OCI-LY7 (cell line): Measurements from ENCODE around the gene EMP1. TPM values are rescaled to one million over a fixed set of nuclear protein-coding genes. Genes with fewer than 3 reads are reported as not detected.

Source experiments
- BruUV-seq: library from RNA; stranded (reverse); fragments of 400-500 nt; replicated peaks from 2 replicates; lab custom pipeline; 2021; lab: Mats Ljungman, UMichigan
- CTCF ChIA-PET: fragments of 300-600 bp; sonication (Branson Sonifier 250); formaldehyde crosslinking; loops from one replicate; lab custom pipeline; 2022; ENCODE audit warnings: antibody characterized with exemption; ENCODE audit not compliant: unreplicated experiment; lab: Charles Lee
- POLR2A ChIA-PET: fragments of 300-600 bp; sonication (Branson Sonifier 250); formaldehyde crosslinking; loops from one replicate; lab custom pipeline; 2022; ENCODE audit warnings: antibody characterized with exemption; lab: Charles Lee
- DNase-seq: peaks from one replicate; pipeline ENCODE4 v3.0.0-alpha.2; 2015; ENCODE audit warnings: low spot score
- H2AFZ ChIP-seq: fragments of 200-600 bp; sonication (generic), shearing (Covaris generic); 2 replicates; pipeline ENCODE4 v1.6.1; 2014; ENCODE audit warnings: mild to moderate bottlenecking, antibody characterized with exemption, low read length, moderate library complexity
- H3K27ac ChIP-seq: fragments of 200-600 bp; sonication (generic); 2 replicates; pipeline ENCODE4 v1.5.1; 2014; ENCODE audit warnings: mixed run types, low read depth, mild to moderate bottlenecking, moderate library complexity, low read length, inconsistent platforms; ENCODE audit not compliant: poor library complexity, severe bottlenecking
- H3K36me3 ChIP-seq: fragments of 200-600 bp; sonication (generic); 2 replicates; pipeline ENCODE4 v1.6.1; 2014; ENCODE audit warnings: mild to moderate bottlenecking, antibody characterized with exemption, low read length, moderate library complexity, mixed read lengths; ENCODE audit not compliant: insufficient read depth
- H3K4me1 ChIP-seq: fragments of 200-600 bp; sonication (generic); 2 replicates; pipeline ENCODE4 v1.5.1; 2014; ENCODE audit warnings: mild to moderate bottlenecking, low read length; ENCODE audit not compliant: insufficient read depth, poor library complexity, severe bottlenecking
- H3K4me2 ChIP-seq: fragments of 200-600 bp; sonication (generic); 2 replicates; pipeline ENCODE4 v1.6.1; 2014; ENCODE audit warnings: mild to moderate bottlenecking, low read length
- H3K4me3 ChIP-seq: fragments of 200-600 bp; sonication (generic); 2 replicates; pipeline ENCODE4 v1.5.1; 2014; ENCODE audit warnings: mild to moderate bottlenecking, low read depth, low read length; ENCODE audit not compliant: poor library complexity, severe bottlenecking
- H3K79me2 ChIP-seq: fragments of 200-600 bp; sonication (generic); 2 replicates; pipeline ENCODE4 v1.6.1; 2016; ENCODE audit warnings: low read depth, mild to moderate bottlenecking, low read length, moderate library complexity, mixed read lengths; ENCODE audit not compliant: insufficient read depth
- H3K9me2 ChIP-seq: fragments of 200-600 bp; sonication (generic); 2 replicates; pipeline ENCODE4 v1.6.1; 2016; ENCODE audit warnings: mild to moderate bottlenecking, low read length, mixed read lengths; ENCODE audit not compliant: insufficient read depth
- H3K9me3 ChIP-seq: fragments of 200-600 bp; sonication (generic); 2 replicates; pipeline ENCODE4 v1.6.1; 2014; ENCODE audit warnings: mild to moderate bottlenecking, mixed run types, low read length, mixed read lengths
- H4K20me1 ChIP-seq: fragments of 200-600 bp; sonication (generic); 2 replicates; pipeline ENCODE4 v1.6.1; 2014; ENCODE audit warnings: mild to moderate bottlenecking, antibody characterized with exemption, low read length, moderate library complexity, mixed read lengths; ENCODE audit not compliant: insufficient read depth
- EZH2phosphoT487 ChIP-seq: fragments of 200-600 bp; sonication (generic); IDR thresholded peaks from 2 replicates; pipeline ENCODE4 v1.6.1; 2018; ENCODE audit warnings: low read depth, borderline replicate concordance, mild to moderate bottlenecking, mixed run types, antibody characterized with exemption, low read length, moderate library complexity, mixed read lengths
- intact Hi-C: fragments of 100-400 bp; cut with micrococcal nuclease; formaldehyde crosslinking; loops from one replicate; pipeline ENCODE4 v1.10.0; 2022; ENCODE audit not compliant: unreplicated experiment
- total RNA-seq, 2 experiments: library from RNA; depleted of rRNA in 1 of 2; stranded (reverse); fragments of >200 nt in 1 of 2; shearing (Covaris generic) in 1 of 2; gene quantifications; 2 replicates each; pipeline ENCODE4 v1.2.3, GENCODE V29; 2014 to 2022
- TF ChIP-seq, protein P1 (sequence below): fragments of 200-600 bp; sonication (generic); conservative IDR thresholded peaks from 2 replicates; pipeline ENCODE4 v1.5.1; 2014; ENCODE audit warnings: mild to moderate bottlenecking, antibody characterized with exemption, low read length, moderate library complexity, mixed read lengths

EMP1 gene
- total RNA-seq, 2 experiments from 2014 or later: 0.40 TPM; not detected in 1

DNA sequence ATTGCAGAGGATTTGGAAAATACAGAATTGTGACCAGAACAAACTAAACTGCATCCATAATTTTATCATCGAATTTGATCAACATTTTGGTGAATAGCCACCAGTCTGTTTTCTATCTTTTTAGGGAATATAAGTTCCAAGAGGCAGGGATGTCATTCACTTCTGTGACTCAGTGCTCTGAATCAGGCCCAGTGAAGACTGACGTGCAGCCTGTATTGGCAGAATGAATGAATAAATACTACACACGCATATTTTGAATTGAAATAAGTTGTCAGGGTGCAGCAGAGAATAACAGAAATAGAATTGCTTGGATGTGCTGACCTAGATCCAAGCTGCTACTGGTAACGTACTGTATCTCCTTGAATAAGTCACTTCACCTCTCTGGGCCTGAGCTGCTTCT is 1.3 kb upstream of the EMP1 start:
- no peaks in the 10 kb centered on the region for H3K4me1 ChIP-seq
- CTCF ChIA-PET: no interaction called here
- DNase-seq: no peak
- H3K4me2 ChIP-seq: no peak overlapping the region
- intact Hi-C loops: no loop called here
- BruUV-seq: no TSS peak
- no peaks in the 10 kb centered on the region for H4K20me1 ChIP-seq
- POLR2A ChIA-PET: interaction anchor here (1.2 kb wide), 1 partner anchor 326 kb away, joined by 4 read pairs; no protein-coding TSS in a partner anchor
- H3K27ac ChIP-seq: no peak overlapping the region
- no peaks in the 10 kb centered on the region for H3K9me3 ChIP-seq
- H3K79me2 ChIP-seq: no peaks in the 10 kb centered on the region
- no peak overlapping the region for H2AFZ ChIP-seq
- H3K36me3 ChIP-seq: no peaks in the 10 kb centered on the region
- TF ChIP-seq, protein P1, sequence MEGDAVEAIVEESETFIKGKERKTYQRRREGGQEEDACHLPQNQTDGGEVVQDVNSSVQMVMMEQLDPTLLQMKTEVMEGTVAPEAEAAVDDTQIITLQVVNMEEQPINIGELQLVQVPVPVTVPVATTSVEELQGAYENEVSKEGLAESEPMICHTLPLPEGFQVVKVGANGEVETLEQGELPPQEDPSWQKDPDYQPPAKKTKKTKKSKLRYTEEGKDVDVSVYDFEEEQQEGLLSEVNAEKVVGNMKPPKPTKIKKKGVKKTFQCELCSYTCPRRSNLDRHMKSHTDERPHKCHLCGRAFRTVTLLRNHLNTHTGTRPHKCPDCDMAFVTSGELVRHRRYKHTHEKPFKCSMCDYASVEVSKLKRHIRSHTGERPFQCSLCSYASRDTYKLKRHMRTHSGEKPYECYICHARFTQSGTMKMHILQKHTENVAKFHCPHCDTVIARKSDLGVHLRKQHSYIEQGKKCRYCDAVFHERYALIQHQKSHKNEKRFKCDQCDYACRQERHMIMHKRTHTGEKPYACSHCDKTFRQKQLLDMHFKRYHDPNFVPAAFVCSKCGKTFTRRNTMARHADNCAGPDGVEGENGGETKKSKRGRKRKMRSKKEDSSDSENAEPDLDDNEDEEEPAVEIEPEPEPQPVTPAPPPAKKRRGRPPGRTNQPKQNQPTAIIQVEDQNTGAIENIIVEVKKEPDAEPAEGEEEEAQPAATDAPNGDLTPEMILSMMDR: no peak
- no peak for TF ChIP-seq EZH2phosphoT487
- no peaks in the 10 kb centered on the region for H3K9me2 ChIP-seq
- no peak overlapping the region for H3K4me3 ChIP-seq

DNA sequence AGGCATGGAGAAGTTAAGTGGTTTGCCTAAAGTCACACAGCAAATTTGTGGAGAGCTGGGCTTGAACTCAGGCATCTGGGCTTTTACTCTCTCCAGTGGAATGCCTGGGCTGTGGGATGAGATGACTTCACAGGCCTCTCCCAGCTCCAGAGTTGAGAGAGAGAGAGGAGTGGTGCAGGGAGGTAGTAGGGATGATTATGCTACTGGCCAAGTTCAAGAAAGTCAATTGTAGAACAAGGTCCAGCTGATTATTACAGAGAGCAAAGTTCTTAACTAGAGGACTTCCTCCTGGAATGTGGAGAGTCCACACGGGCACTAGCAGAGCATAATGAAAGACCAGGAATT is 769 bp upstream of the EMP1 start:
- no peak for DNase-seq
- no peaks in the 10 kb centered on the region for H3K9me3 ChIP-seq
- no TSS peak for BruUV-seq
- CTCF ChIA-PET: no interaction called here
- intact Hi-C loops: no loop called here
- no peak overlapping the region for H3K4me3 ChIP-seq
- POLR2A ChIA-PET: interaction anchor here (1.2 kb wide), 1 partner anchor 327 kb away, joined by 4 read pairs; no protein-coding TSS in a partner anchor
- H3K9me2 ChIP-seq: no peaks in the 10 kb centered on the region
- no peaks in the 10 kb centered on the region for H3K79me2 ChIP-seq
- H3K4me1 ChIP-seq: no peaks in the 10 kb centered on the region
- no peak for TF ChIP-seq EZH2phosphoT487
- TF ChIP-seq, protein P1: no peak
- no peaks in the 10 kb centered on the region for H4K20me1 ChIP-seq
- no peaks in the 10 kb centered on the region for H3K36me3 ChIP-seq
- H3K4me2 ChIP-seq: no peak overlapping the region
- H3K27ac ChIP-seq: no peak overlapping the region
- H2AFZ ChIP-seq: no peak overlapping the region

DNA sequence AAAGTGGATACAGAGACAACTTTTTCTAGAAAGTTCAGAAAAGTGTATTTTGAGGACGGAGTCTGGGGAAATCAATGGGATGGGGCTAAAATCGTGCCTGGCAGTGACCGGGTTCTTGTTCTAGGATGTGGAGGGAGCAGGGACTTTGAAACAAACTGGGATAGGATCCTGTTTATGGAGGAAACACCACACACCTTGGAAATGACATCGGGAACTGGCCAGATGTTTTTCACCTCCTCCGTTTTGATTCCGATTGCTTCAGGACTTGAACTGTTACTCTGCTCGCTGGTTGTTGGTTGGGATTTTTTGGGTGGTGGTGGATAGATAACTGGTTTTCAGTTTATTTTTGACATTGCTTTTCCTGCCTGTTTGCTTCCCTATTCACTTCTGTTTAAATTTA is 506 bp downstream of the EMP1 start:
- Histone ChIP-seq H3K79me2 (no peaks in the 10 kb centered on the region), H3K4me2 (no peak overlapping the region), H3K4me3 (no peak overlapping the region), H2AFZ (no peak overlapping the region), H3K9me3 (no peaks in the 10 kb centered on the region), H3K4me1 (no peaks in the 10 kb centered on the region), H3K36me3 (no peaks in the 10 kb centered on the region), H3K9me2 (no peaks in the 10 kb centered on the region), H3K27ac (no peak overlapping the region), H4K20me1 (no peaks in the 10 kb centered on the region)
- intact Hi-C loops: no loop called here
- ChIA-PET POLR2A (no interaction called here), CTCF (no interaction called here)
- no peak for DNase-seq
- BruUV-seq: no TSS peak
- no peak for TF ChIP-seq EZH2phosphoT487
